HepG2 (cell line): ENCODE results near the gene KCTD19. TPM values are rescaled to one million over a fixed set of nuclear protein-coding genes. Genes with fewer than 3 reads are reported as not detected.

Experiments used
- ATF3 ChIP-seq: sonication (generic); formaldehyde crosslinking; IDR thresholded peaks from 2 replicates; pipeline ENCODE4 v1.4.0; 2020; ENCODE audit warnings: missing genetic modification reagents
- GABPB1 ChIP-seq: IDR thresholded peaks from 2 replicates; pipeline ENCODE4 v1.6.1; 2016; ENCODE audit warnings: mild to moderate bottlenecking, missing genetic modification reagents, moderate library complexity, missing compliant biosample characterization
- HNRNPL ChIP-seq: fragments of 200-400 bp; formaldehyde crosslinking; IDR thresholded peaks from 2 replicates; pipeline ENCODE4 v1.6.1; 2017; ENCODE audit warnings: mild to moderate bottlenecking, low read depth, low read length
- MAZ ChIP-seq, 2 experiments: sonication (generic) in 1 of 2; formaldehyde crosslinking in 1 of 2; IDR thresholded peaks; 2 replicates each; pipeline versions ENCODE4 v1.5.0 to v1.6.1; 2012 to 2020; ENCODE audit warnings: low read depth in 2 of 2, mild to moderate bottlenecking in 2 of 2, borderline replicate concordance in 1 of 2, improper control_type of control experiment in 1 of 2, low read length in 1 of 2, missing genetic modification reagents in 1 of 2, moderate library complexity in 1 of 2
- NFIC ChIP-seq: IDR thresholded peaks from 2 replicates; pipeline ENCODE4 v1.6.1; 2012; ENCODE audit warnings: mild to moderate bottlenecking, low read length, inconsistent platforms
- NRL ChIP-seq: sonication (generic); formaldehyde crosslinking; IDR thresholded peaks from 2 replicates; pipeline ENCODE4 v1.5.0; 2020; ENCODE audit warnings: missing genetic modification reagents, mild to moderate bottlenecking, moderate library complexity, borderline replicate concordance
- PAF1 ChIP-seq: IDR thresholded peaks from 2 replicates; pipeline ENCODE4 v1.6.1; 2016; ENCODE audit warnings: missing genetic modification reagents, missing compliant biosample characterization
- RBFOX2 ChIP-seq: fragments of 200-400 bp; formaldehyde crosslinking; IDR thresholded peaks from 2 replicates; pipeline ENCODE4 v1.6.1; 2017; ENCODE audit warnings: low read depth, mild to moderate bottlenecking, low read length
- SNAPC4 ChIP-seq: sonication (generic); formaldehyde crosslinking; IDR thresholded peaks from 2 replicates; pipeline ENCODE4 v1.4.0; 2020; ENCODE audit warnings: mild to moderate bottlenecking, missing genetic modification reagents
- ZBTB38 ChIP-seq: sonication (generic); formaldehyde crosslinking; IDR thresholded peaks from 2 replicates; pipeline ENCODE4 v1.5.1; 2020; ENCODE audit warnings: mild to moderate bottlenecking, missing genetic modification reagents
- ZFY ChIP-seq: sonication (generic); formaldehyde crosslinking; IDR thresholded peaks from 2 replicates; pipeline ENCODE4 v1.4.0; 2020; ENCODE audit warnings: missing genetic modification reagents
- ZKSCAN5 ChIP-seq: sonication (generic); formaldehyde crosslinking; IDR thresholded peaks from 2 replicates; pipeline ENCODE4 v1.5.1; 2020; ENCODE audit warnings: mild to moderate bottlenecking, missing genetic modification reagents
- ZNF484 ChIP-seq: sonication (generic); formaldehyde crosslinking; IDR thresholded peaks from 2 replicates; pipeline ENCODE4 v1.5.1; 2020; ENCODE audit warnings: mild to moderate bottlenecking, low read depth, missing genetic modification reagents, borderline replicate concordance
- ZNF562 ChIP-seq: sonication (generic); formaldehyde crosslinking; IDR thresholded peaks from 2 replicates; pipeline ENCODE4 v1.8.0; 2022; ENCODE audit warnings: missing genetic modification reagents, borderline replicate concordance
- ZNF574 ChIP-seq: sonication (generic); formaldehyde crosslinking; IDR thresholded peaks from 2 replicates; pipeline ENCODE4 v1.4.0; 2020; ENCODE audit warnings: missing genetic modification reagents
- ZNF704 ChIP-seq: sonication (generic); formaldehyde crosslinking; IDR thresholded peaks from 2 replicates; pipeline ENCODE4 v1.8.1; 2023; ENCODE audit warnings: mild to moderate bottlenecking, inconsistent platforms, moderate library complexity, missing genetic modification reagents, borderline replicate concordance
- polyA plus RNA-seq, 8 experiments: library from polyadenylated mRNA; depleted of rRNA in 3 of 8; stranded (reverse) in 7 of 8; unstranded in 1 of 8; fragments of >200 nt; fragmentation: Illumina TruSeq in 4 of 8; extraction: Trizol in 4 of 8; gene quantifications; 2 replicates each; pipeline versions ENCODE4 v1.2.1 to v1.2.3, GENCODE V29; 2011 to 2016; ENCODE audit warnings: low read depth in 4 of 8, missing spikeins in 1 of 8, mixed read lengths in 1 of 8; ENCODE audit not compliant: insufficient read depth in 1 of 8
- total RNA-seq, 5 experiments: library from RNA; depleted of rRNA; stranded (reverse); fragments of >200 nt; fragmentation: Illumina TruSeq; extraction: Trizol; gene quantifications; 2 replicates each; pipeline ENCODE4 v1.2.3, GENCODE V29; 2016; ENCODE audit warnings: low read depth in 1 of 5

The KCTD19 gene
- total and polyA plus RNA-seq, 2 of the 13 experiments (the other 11 are each of a cell fraction or from before 2014, with no cell fraction given): not detected

- TF ChIP-seq MAZ (IDR thresholded peaks at IDR 0.05; ENCODE audit: borderline replicate concordance, low read depth, low read length): no peak
- TF ChIP-seq MAZ (CRISPR knock-in tag; IDR thresholded peaks at IDR 0.05; ENCODE audit: low read depth): 0 out of 2 replicates have a peak, but pooled peaks have one; percentile 28
- 0 out of 2 replicates have a peak, but pooled peaks have one; percentile 3 for TF ChIP-seq GABPB1
- 0 out of 2 replicates have a peak, but pooled peaks have one; percentile 70 for TF ChIP-seq HNRNPL
- no peak for TF ChIP-seq NRL (CRISPR knock-in tag)
- TF ChIP-seq ZBTB38 (CRISPR knock-in tag): no peak
- no peak for TF ChIP-seq SNAPC4 (CRISPR knock-in tag)
- TF ChIP-seq ZFY (CRISPR knock-in tag): peak; percentile 58; the same call in 1 of the 2 replicates
- no peak for TF ChIP-seq ATF3
- TF ChIP-seq ZKSCAN5: no peak
- TF ChIP-seq NFIC: no peak
- peak; percentile 58; the same call in 1 of the 2 replicates for TF ChIP-seq ZNF704
- TF ChIP-seq RBFOX2: peak; percentile 45; the same call in 1 of the 2 replicates
- TF ChIP-seq ZNF574 (CRISPR knock-in tag): peak; percentile 55
- no peak for TF ChIP-seq PAF1 (CRISPR knock-in tag)
- no peak for TF ChIP-seq ZNF484 (CRISPR knock-in tag)
- TF ChIP-seq ZNF562 (CRISPR knock-in tag): no peak
These were observed 41.6 kb downstream of the KCTD19 start (continued) for GRCh38 chr16:67284699-67285646.
